SH-SY5Y (cell line): ENCODE data around the gene PEX5.

Experiments
- GATA2 ChIP-seq: IDR thresholded peaks from 2 replicates; pipeline ENCODE4 v1.6.1; 2011; ENCODE audit warnings: mild to moderate bottlenecking, low read depth, low read length
- GATA3 ChIP-seq: IDR thresholded peaks from 2 replicates; pipeline ENCODE4 v1.6.1; 2011; ENCODE audit warnings: low read depth, mild to moderate bottlenecking, low read length, moderate library complexity

- TF ChIP-seq GATA3: no peak
- no peak for TF ChIP-seq GATA2
Observed at GRCh38 chr12:7142809-7143465, 46.5 kb upstream of the PEX5 start.
